IMR-90 (cell line): ENCODE measurements around the gene TCF4. TPM values are rescaled to one million over a fixed set of nuclear protein-coding genes. Genes with fewer than 3 reads are reported as not detected.

Experiments used
- ATAC-seq: fragments of 200-7000 bp; cut with Tn5 transposase; 2 replicates; pipeline ENCODE4 v1.9.1; 2020; ENCODE audit warnings: low read depth, mild to moderate bottlenecking, moderate library complexity
- BruUV-seq: library from RNA; stranded (reverse); fragments of 400-500 nt; replicated peaks from 2 replicates; lab custom pipeline; 2021; lab: Mats Ljungman, UMichigan
- CTCF ChIA-PET: fragments of 300-600 bp; formaldehyde crosslinking; extraction: SDS; loops from one replicate; lab custom pipeline; 2021; ENCODE audit warnings: antibody characterized with exemption; lab: Yijun Ruan, JAX
- POLR2A ChIA-PET: fragments of 300-600 bp; sonication (Branson Sonifier 250); formaldehyde crosslinking; loops from one replicate; lab custom pipeline; 2022; ENCODE audit warnings: antibody characterized with exemption; ENCODE audit not compliant: unreplicated experiment; lab: Charles Lee
- DNase-seq: peaks from one replicate; pipeline ENCODE4 v3.0.0; 2013
- H2AFZ ChIP-seq: replicated peaks from 2 replicates; pipeline ENCODE3; 2013; ENCODE audit warnings: low read length, mild to moderate bottlenecking; ENCODE audit not compliant: poor library complexity
- H2AK5ac ChIP-seq: 2 replicates; pipeline ENCODE4 v1.6.1; 2013; ENCODE audit warnings: low read depth, low read length, inconsistent platforms
- H2AK9ac ChIP-seq: replicated peaks from 2 replicates; pipeline ENCODE3; 2013; ENCODE audit warnings: mild to moderate bottlenecking, low read depth, low read length, moderate library complexity; ENCODE audit not compliant: poor library complexity
- H2BK120ac ChIP-seq: 2 replicates; pipeline ENCODE4 v1.6.1; 2013; ENCODE audit warnings: low read depth, low read length, inconsistent platforms
- H2BK15ac ChIP-seq: 3 replicates; pipeline ENCODE4 v1.6.1; 2013; ENCODE audit warnings: low read depth, low read length, inconsistent platforms
- H2BK20ac ChIP-seq: 2 replicates; pipeline ENCODE4 v1.6.1; 2013; ENCODE audit warnings: low read depth, mild to moderate bottlenecking, inconsistent platforms, low read length, moderate library complexity
- H2BK5ac ChIP-seq: 2 replicates; pipeline ENCODE4 v1.6.1; 2013; ENCODE audit warnings: mild to moderate bottlenecking, low read depth, low read length, inconsistent platforms; ENCODE audit not compliant: poor library complexity, severe bottlenecking
- H3K14ac ChIP-seq: replicated peaks from 2 replicates; pipeline ENCODE4 v1.6.1; 2013; ENCODE audit warnings: low read depth, low read length, inconsistent platforms
- H3K18ac ChIP-seq: 2 replicates; pipeline ENCODE4 v1.6.1; 2013; ENCODE audit warnings: low read depth, low read length, control low read depth
- H3K23ac ChIP-seq: 2 replicates; pipeline ENCODE4 v1.6.1; 2013; ENCODE audit warnings: low read depth, low read length, inconsistent platforms
- H3K27ac ChIP-seq: 2 replicates; pipeline ENCODE4 v1.5.1; 2013; ENCODE audit warnings: mild to moderate bottlenecking, control low read depth, low read length; ENCODE audit not compliant: insufficient read depth
- H3K27me3 ChIP-seq: 2 replicates; pipeline ENCODE4 v1.6.1; 2013; ENCODE audit warnings: low read length; ENCODE audit not compliant: control insufficient read depth, insufficient read depth
- H3K36me3 ChIP-seq: 2 replicates; pipeline ENCODE4 v1.6.1; 2013; ENCODE audit warnings: low read length, mixed read lengths; ENCODE audit not compliant: control insufficient read depth, insufficient read depth
- H3K4ac ChIP-seq: 2 replicates; pipeline ENCODE4 v1.6.1; 2013; ENCODE audit warnings: low read depth, low read length, inconsistent platforms
- H3K4me1 ChIP-seq: 2 replicates; pipeline ENCODE4 v1.6.1; 2013; ENCODE audit warnings: low read length, mixed read lengths; ENCODE audit not compliant: control insufficient read depth, insufficient read depth
- H3K4me2 ChIP-seq: 2 replicates; pipeline ENCODE4 v1.6.1; 2013; ENCODE audit warnings: low read depth, mild to moderate bottlenecking, control low read depth, low read length, moderate library complexity
- H3K4me3 ChIP-seq: 2 replicates; pipeline ENCODE4 v1.5.1; 2013; ENCODE audit warnings: low read depth, mild to moderate bottlenecking, control low read depth, low read length, moderate library complexity; ENCODE audit not compliant: insufficient read depth
- H3K56ac ChIP-seq: 2 replicates; pipeline ENCODE4 v1.6.1; 2013; ENCODE audit warnings: low read length, inconsistent platforms; ENCODE audit not compliant: insufficient read depth; ENCODE audit errors: extremely low read depth
- H3K79me1 ChIP-seq, 2 experiments: 2 replicates each; pipeline ENCODE4 v1.6.1; 2013; ENCODE audit warnings: low read length in 2 of 2, inconsistent platforms in 1 of 2, low read depth in 1 of 2
- H3K9ac ChIP-seq: 2 replicates; pipeline ENCODE4 v1.6.1; 2013; ENCODE audit warnings: low read depth, low read length, control low read depth
- H3K9me1 ChIP-seq: 2 replicates; pipeline ENCODE4 v1.6.1; 2013; ENCODE audit warnings: low read length, inconsistent platforms; ENCODE audit not compliant: insufficient read depth
- H3K9me3 ChIP-seq: 2 replicates; pipeline ENCODE4 v1.6.1; 2013; ENCODE audit warnings: low read length; ENCODE audit not compliant: control insufficient read depth, insufficient read depth
- H4K20me1 ChIP-seq: 2 replicates; pipeline ENCODE4 v1.6.1; 2013; ENCODE audit warnings: low read length, inconsistent platforms; ENCODE audit not compliant: insufficient read depth
- H4K5ac ChIP-seq: 2 replicates; pipeline ENCODE4 v1.6.1; 2013; ENCODE audit warnings: mild to moderate bottlenecking, low read depth, low read length, control low read depth
- H4K8ac ChIP-seq, 2 experiments: 2 replicates each; pipeline ENCODE4 v1.6.1; 2013; ENCODE audit warnings: low read depth in 2 of 2, low read length in 2 of 2, control low read depth in 1 of 2, inconsistent platforms in 1 of 2
- H4K91ac ChIP-seq: 2 replicates; pipeline ENCODE4 v1.6.1; 2013; ENCODE audit warnings: low read depth, low read length, inconsistent platforms; ENCODE audit not compliant: insufficient read depth
- BHLHE40 ChIP-seq: fragments of 150-350 bp; IDR thresholded peaks from 2 replicates; pipeline ENCODE4 v1.6.1; 2016; ENCODE audit warnings: mild to moderate bottlenecking, low read depth, low read length
- CEBPB ChIP-seq: IDR thresholded peaks from 2 replicates; pipeline ENCODE4 v1.6.1; 2012; ENCODE audit warnings: low read depth, low read length, improper control_type of control experiment
- CHD1 ChIP-seq: IDR thresholded peaks from 2 replicates; pipeline ENCODE4 v1.6.1; 2012; ENCODE audit warnings: low read depth, low read length, improper control_type of control experiment
- FOS ChIP-seq: fragments of 150-350 bp; IDR thresholded peaks from 2 replicates; pipeline ENCODE4 v1.6.1; 2016; ENCODE audit warnings: low read depth, low read length
- MAFK ChIP-seq: IDR thresholded peaks from 2 replicates; pipeline ENCODE4 v1.6.1; 2012; ENCODE audit warnings: low read depth, low read length, improper control_type of control experiment
- MAZ ChIP-seq: IDR thresholded peaks from 2 replicates; pipeline ENCODE4 v1.6.1; 2012; ENCODE audit warnings: low read depth, mild to moderate bottlenecking, low read length, improper control_type of control experiment, moderate library complexity, borderline replicate concordance
- MXI1 ChIP-seq: IDR thresholded peaks from 2 replicates; pipeline ENCODE4 v1.6.1; 2012; ENCODE audit warnings: low read depth, mild to moderate bottlenecking, low read length, moderate library complexity, borderline replicate concordance
- NFE2L2 ChIP-seq: fragments of 150-350 bp; IDR thresholded peaks from 2 replicates; pipeline ENCODE4 v1.6.1; 2016; ENCODE audit warnings: low read depth, mild to moderate bottlenecking, low read length
- POLR2A ChIP-seq: IDR thresholded peaks from 2 replicates; pipeline ENCODE4 v1.6.1; 2012; ENCODE audit warnings: mild to moderate bottlenecking, low read depth, low read length
- RAD21 ChIP-seq: IDR thresholded peaks from 2 replicates; pipeline ENCODE4 v1.6.1; 2012; ENCODE audit warnings: low read length, improper control_type of control experiment
- RCOR1 ChIP-seq: IDR thresholded peaks from 2 replicates; pipeline ENCODE4 v1.6.1; 2012; ENCODE audit warnings: mild to moderate bottlenecking, low read length, improper control_type of control experiment; ENCODE audit not compliant: insufficient replicate concordance
- RFX5 ChIP-seq: IDR thresholded peaks from 2 replicates; pipeline ENCODE4 v1.8.0; 2012; ENCODE audit warnings: low read depth, mild to moderate bottlenecking, low read length, moderate library complexity
- SMC3 ChIP-seq: fragments of 150-350 bp; IDR thresholded peaks from 2 replicates; pipeline ENCODE4 v1.6.1; 2016; ENCODE audit warnings: low read depth, mild to moderate bottlenecking, antibody characterized with exemption, low read length, moderate library complexity
- WGBS, 2 experiments: methylation state at CpG; one replicate each; pipeline versions ENCODE4 v1.1.5 to v1.1.7; 2013; ENCODE audit warnings: missing lambda C conversion rate in 2 of 2; ENCODE audit not compliant: insufficient read length in 1 of 2; ENCODE audit errors: extremely low coverage in 2 of 2; 5-methylcytosine and 5-hydroxymethylcytosine counted together
- dilution Hi-C: fragments of 300-500 bp; cut with HindIII; formaldehyde crosslinking; loops from one replicate; pipeline ENCODE4 v1.14.3; 2018; ENCODE audit warnings: low sequenced_read_pairs; ENCODE audit not compliant: unreplicated experiment
- in situ Hi-C: fragments of 300-500 bp; cut with MboI; formaldehyde crosslinking; loops from 3 replicates; pipeline ENCODE4 v1.14.3; 2019; ENCODE audit warnings: low sequenced_read_pairs, inconsistent platforms, mixed read lengths
- intact Hi-C: fragments of 100-400 bp; cut with micrococcal nuclease; formaldehyde crosslinking; loops from 2 replicates; pipeline ENCODE4 v1.10.0; 2022
- polyA plus RNA-seq, 3 experiments: library from polyadenylated mRNA; depleted of rRNA; stranded (reverse); fragments of >200 nt; gene quantifications; 2 replicates each; pipeline ENCODE4 v1.2.3, GENCODE V29; 2012; ENCODE audit warnings: low replicate concordance in 1 of 3
- total RNA-seq: library from RNA; depleted of rRNA; stranded (reverse); fragments of >200 nt; gene quantifications from 2 replicates; pipeline ENCODE4 v1.2.3, GENCODE V29; 2012
- TF ChIP-seq, protein P1 (sequence below): fragments of 150-350 bp; IDR thresholded peaks from 2 replicates; pipeline ENCODE4 v1.6.1; 2016; ENCODE audit warnings: low read depth, mild to moderate bottlenecking, low read length, moderate library complexity, borderline replicate concordance
- TF ChIP-seq, protein P2 (sequence below): conservative IDR thresholded peaks from 2 replicates; pipeline ENCODE4 v1.5.1; 2012; ENCODE audit warnings: mild to moderate bottlenecking, low read depth, low read length, improper control_type of control experiment
- TF ChIP-seq, protein P3 (sequence below): fragments of 150-350 bp; IDR thresholded peaks from 2 replicates; pipeline ENCODE4 v1.6.1; 2017; ENCODE audit warnings: mild to moderate bottlenecking, antibody characterized with exemption, low read length, low read depth

TCF4 gene
- total and polyA plus RNA-seq, 2 of the 4 experiments (the other 2 are of a cell fraction) = 30.0 to 87.1 TPM

DNA sequence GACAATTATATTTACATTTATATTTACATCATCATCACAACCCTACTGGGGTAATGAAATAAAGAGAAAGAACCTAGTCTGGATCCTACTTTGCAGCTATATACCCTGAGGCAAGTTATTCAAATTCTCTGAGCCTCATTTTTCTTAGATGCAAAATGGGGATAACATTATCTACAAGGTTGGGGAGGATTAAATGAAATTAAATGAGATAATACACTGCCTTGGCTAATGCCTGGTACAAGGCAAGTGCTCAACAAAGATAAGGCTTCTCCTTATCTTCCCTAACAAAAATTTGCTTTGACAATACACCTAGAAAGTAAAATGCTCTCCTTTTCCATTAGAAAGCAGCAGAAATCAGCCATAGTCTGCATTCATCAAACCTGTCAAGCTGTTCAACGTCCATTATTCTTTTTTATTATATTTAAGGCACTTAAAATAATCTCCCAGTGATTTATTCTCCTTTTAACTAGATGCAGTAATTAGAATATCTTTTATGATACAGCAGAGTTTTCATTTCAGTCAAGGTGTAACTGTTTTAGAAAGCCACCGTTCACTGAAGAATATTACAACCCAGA lies 44.8 kb downstream of the TCF4 start:
- Histone ChIP-seq H3K4ac (no peak overlapping the region), H3K9me1 (peaks cover 3% of the 10 kb centered on the region; the same call in 1 of the 2 replicates), H3K79me1 (peaks cover 19 to 49% of the 10 kb centered on the region in 2 experiments), H2AFZ (no peak overlapping the region), H4K8ac (no peak overlapping the region), H3K4me3 (no peak overlapping the region), H4K5ac (no peak overlapping the region), H3K4me1 (peaks cover 2% of the 10 kb centered on the region; the same call in 1 of the 2 replicates), H2AK5ac (no peak overlapping the region), H3K27me3 (no peaks in the 10 kb centered on the region), H2BK5ac (no peak overlapping the region), H3K36me3 (no peaks in the 10 kb centered on the region), H3K27ac (no peak overlapping the region), H3K18ac (no peak overlapping the region), H2BK15ac (no peak overlapping the region), H3K23ac (no peak overlapping the region), H2BK20ac (no peak overlapping the region), H3K9me3 (no peaks in the 10 kb centered on the region), H2AK9ac (no peak overlapping the region), H3K56ac (no peak overlapping the region), H3K9ac (no peak overlapping the region), H3K4me2 (no peak overlapping the region), H4K91ac (no peak overlapping the region), H4K20me1 (no peaks in the 10 kb centered on the region), H3K14ac (no peak overlapping the region), H2BK120ac (no peak overlapping the region)
- TF ChIP-seq CHD1 (no peak), SMC3 (no peak), MAZ (no peak), FOS (no peak), RCOR1 (no peak), MXI1 (no peak), POLR2A (no peak), CEBPB (no peak), BHLHE40 (no peak), MAFK (no peak), RFX5 (no peak), NFE2L2 (no peak), RAD21 (no peak)
- TF ChIP-seq, protein P1, sequence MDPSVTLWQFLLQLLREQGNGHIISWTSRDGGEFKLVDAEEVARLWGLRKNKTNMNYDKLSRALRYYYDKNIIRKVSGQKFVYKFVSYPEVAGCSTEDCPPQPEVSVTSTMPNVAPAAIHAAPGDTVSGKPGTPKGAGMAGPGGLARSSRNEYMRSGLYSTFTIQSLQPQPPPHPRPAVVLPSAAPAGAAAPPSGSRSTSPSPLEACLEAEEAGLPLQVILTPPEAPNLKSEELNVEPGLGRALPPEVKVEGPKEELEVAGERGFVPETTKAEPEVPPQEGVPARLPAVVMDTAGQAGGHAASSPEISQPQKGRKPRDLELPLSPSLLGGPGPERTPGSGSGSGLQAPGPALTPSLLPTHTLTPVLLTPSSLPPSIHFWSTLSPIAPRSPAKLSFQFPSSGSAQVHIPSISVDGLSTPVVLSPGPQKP = no peak
- TF ChIP-seq, protein P2, sequence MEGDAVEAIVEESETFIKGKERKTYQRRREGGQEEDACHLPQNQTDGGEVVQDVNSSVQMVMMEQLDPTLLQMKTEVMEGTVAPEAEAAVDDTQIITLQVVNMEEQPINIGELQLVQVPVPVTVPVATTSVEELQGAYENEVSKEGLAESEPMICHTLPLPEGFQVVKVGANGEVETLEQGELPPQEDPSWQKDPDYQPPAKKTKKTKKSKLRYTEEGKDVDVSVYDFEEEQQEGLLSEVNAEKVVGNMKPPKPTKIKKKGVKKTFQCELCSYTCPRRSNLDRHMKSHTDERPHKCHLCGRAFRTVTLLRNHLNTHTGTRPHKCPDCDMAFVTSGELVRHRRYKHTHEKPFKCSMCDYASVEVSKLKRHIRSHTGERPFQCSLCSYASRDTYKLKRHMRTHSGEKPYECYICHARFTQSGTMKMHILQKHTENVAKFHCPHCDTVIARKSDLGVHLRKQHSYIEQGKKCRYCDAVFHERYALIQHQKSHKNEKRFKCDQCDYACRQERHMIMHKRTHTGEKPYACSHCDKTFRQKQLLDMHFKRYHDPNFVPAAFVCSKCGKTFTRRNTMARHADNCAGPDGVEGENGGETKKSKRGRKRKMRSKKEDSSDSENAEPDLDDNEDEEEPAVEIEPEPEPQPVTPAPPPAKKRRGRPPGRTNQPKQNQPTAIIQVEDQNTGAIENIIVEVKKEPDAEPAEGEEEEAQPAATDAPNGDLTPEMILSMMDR = no peak
- TF ChIP-seq, protein P3, sequence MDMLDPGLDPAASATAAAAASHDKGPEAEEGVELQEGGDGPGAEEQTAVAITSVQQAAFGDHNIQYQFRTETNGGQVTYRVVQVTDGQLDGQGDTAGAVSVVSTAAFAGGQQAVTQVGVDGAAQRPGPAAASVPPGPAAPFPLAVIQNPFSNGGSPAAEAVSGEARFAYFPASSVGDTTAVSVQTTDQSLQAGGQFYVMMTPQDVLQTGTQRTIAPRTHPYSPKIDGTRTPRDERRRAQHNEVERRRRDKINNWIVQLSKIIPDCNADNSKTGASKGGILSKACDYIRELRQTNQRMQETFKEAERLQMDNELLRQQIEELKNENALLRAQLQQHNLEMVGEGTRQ = no peak
- no CpG with 5 or more reads among the region's 2 CpGs for WGBS, 2 experiments
- dilution Hi-C loops = no loop called here
- in situ Hi-C loops = no loop called here
- DNase-seq = no peak
- POLR2A ChIA-PET = no interaction called here
- CTCF ChIA-PET = no interaction called here
- BruUV-seq = no TSS peak
- intact Hi-C loops = no loop called here
- no peak for ATAC-seq
